ENCODE data around the gene RAMP3.
"Not testable (repeated sequence)": the region's sequence is repeated elsewhere in the genome, so short reads cannot be mapped to it uniquely, and the experiment has no call there.

Gene RAMP3

DNA sequence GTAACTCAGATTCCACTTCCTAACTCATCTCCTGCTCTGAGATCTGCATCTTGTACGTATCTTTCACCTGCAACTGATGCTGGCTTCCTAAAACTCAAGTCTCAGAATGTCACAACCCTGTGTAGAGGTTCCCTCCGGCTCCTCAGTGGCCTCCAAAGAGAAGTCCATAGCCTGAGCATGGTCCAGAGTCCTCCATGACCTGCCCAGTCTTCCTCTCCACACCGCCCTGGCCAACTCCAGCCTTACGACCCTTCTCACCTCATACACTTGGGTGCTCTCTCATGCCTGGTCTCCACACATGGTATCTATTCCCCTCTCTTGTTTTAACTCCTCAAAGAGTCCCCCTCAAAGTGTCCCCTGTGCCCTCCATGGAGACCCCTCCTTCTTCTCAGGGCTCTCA lies 41.9 kb downstream of the RAMP3 start:
- DNase-seq = no peak

DNA sequence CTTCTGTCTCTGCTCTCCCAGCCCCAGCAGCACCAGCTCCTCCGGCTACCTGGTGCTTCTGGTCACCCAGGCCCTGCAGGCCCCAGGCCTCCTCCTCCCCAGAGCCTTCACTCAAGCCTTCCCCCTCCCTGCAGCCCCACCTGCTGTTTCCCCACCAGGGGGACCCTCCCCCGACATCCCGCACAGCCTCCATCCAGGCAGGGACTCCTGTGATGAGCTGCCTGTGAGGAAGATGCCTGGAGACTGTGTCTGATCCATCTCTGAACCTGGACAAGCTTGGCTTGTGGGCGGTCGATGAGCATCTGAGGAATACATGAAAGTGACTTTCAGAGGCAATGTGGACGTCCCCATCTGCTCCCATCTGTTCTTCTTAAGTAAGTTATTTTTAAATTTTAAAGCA lies 45.0 kb downstream of the RAMP3 start:
- DNase-seq = no peak

- DNase-seq = no peak
These were observed 45.4 kb downstream of the RAMP3 start for GRCh38 chr7:45203036-45203435.

DNA sequence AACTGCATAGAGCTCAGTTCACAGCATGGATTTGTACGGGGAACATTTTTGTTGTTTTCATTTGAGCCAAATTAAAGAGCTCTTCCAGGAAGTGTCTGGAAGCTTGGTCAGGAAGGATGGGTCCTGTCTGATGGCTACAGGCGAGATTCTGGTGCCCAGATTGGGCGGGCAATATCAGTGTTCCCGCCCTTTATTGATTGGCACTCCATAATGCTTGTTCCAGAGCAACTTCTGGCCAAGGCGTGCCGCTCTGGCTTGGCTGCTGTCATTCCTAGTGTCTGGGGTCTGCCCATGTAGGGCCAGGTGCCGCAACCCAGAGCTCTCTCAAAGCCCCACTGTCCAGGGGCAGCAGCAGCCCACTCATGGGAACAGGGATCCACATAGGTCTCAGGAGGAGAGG lies 45.9 kb downstream of the RAMP3 start:
- no peak for DNase-seq

GRCh38 chr7:45203936-45204445 lies 46.4 kb downstream of the RAMP3 start:
- DNase-seq = peak; percentile 7

DNA sequence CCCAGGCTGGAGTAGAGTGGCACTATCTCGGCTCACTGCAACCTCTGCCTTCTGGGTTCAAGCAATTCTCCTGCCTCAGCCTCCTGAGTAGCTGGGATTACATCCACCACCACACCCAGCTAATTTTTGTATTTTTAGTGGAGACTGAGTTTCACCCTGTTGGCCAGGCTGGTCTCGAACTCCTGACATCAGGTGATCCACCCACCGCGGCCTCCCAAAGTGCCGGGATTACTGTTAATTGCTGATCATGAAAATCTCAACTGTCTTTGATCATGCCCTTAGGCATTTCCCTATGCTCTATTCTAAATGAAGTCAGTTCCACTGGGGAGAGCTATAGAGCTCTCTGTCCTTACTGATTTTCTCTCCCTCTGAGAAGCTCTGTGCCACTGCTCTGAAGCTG lies 48.7 kb downstream of the RAMP3 start:
- not testable (repeated sequence) for DNase-seq

DNA sequence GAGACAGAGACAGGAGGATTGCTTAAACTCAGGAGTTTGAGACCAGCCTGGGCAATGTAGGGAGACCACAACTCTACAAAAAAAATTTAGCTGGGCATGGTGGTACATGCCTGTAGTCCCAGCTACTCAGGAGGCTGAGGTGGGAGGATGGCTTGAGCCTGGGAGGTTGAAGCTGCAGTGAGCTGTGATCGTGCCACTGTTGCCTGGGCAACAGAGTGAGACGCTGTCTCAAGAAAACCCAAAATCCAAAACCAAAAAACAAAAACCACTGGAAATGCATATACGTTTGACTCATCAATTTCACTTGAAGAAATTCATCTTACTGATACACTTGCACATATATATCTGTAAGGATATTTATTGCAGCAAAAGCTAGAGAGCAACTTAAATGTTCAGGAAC lies 52.3 kb downstream of the RAMP3 start:
- not testable (repeated sequence) for DNase-seq

GRCh38 chr7:45211066-45211465 lies 53.5 kb downstream of the RAMP3 start:
- no peak for DNase-seq

GRCh38 chr7:45211958-45212357 lies 54.4 kb downstream of the RAMP3 start:
- DNase-seq = no peak

GRCh38 chr7:45212606-45213005 lies 55.0 kb downstream of the RAMP3 start:
- no peak for DNase-seq

DNA sequence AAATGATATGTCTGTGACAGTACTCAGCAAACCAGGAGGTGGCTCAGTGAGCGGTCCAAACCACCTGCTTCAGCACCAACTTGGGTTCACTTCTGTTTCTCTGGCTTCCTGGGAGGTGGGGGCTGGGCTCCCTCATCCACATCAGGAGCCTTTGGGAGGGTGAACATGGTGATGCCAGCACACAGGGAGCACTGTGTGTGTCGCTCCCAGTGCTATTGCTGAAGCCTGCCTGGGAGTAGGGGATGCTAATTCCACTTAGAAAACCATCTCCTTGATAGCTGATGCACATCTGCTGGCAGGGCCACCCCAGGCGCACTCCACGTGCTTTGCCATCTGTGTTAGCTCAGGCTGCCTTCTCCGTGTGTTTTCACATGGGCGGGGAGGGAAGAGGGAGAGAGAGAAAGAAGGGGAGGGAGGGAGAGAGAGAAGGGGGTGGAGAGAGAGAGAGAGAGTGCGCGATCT lies 58.0 kb downstream of the RAMP3 start:
- DNase-seq = no peak

DNA sequence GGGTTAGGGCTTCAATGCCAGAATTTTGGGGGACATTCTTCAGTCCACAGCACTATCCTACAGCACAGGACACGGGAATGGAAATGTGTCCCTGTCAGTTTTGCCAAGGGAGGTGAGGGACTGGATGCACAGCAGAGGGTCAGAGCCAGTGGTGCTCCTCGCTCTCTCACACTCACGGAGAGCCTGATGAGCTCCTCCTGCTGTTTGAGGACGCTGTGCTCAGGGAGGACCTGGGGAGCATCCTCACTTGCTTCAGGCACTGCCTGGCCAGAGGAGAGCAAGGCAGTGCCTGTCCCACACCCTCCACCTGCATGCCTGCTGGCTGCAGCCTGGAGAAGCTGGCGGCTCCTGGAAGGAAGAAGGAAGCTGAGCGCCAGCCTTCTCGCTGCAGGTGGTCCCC lies 58.6 kb downstream of the RAMP3 start:
- DNase-seq = no peak

DNA sequence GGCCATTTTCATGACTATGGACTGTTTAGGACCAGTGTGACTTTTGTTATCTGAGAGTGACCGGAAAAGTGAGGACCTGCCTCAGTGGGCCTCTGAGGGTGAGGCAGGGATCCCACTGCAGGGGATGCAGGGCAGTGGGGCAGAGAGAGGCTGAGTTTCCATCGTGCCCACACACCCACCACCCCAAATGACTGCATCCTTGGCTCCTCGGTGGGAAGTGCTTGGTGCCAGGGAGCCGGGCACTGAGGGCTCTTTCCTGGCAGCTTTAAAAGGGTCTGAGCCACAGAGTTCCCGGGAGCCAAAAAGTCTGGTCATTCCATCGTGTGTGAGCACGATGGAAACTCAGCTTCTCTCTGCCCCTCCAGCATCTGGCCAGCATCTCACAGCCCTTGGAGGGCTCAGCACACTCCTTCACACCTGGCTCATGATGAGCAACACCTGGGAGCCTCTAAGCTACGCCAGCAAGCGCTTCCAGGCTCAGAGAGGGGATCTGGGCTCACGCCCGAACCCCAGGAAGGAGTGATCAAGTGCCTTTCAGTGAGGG lies 59.1 kb downstream of the RAMP3 start:
- DNase-seq = no peak

- DNase-seq = no peak
These were observed 59.8 kb downstream of the RAMP3 start for GRCh38 chr7:45217358-45217757.

GRCh38 chr7:45219130-45219529 lies 61.5 kb downstream of the RAMP3 start:
- no peak for DNase-seq

- no peak for DNase-seq
These were observed 62.3 kb downstream of the RAMP3 start for GRCh38 chr7:45219801-45220435.

DNA sequence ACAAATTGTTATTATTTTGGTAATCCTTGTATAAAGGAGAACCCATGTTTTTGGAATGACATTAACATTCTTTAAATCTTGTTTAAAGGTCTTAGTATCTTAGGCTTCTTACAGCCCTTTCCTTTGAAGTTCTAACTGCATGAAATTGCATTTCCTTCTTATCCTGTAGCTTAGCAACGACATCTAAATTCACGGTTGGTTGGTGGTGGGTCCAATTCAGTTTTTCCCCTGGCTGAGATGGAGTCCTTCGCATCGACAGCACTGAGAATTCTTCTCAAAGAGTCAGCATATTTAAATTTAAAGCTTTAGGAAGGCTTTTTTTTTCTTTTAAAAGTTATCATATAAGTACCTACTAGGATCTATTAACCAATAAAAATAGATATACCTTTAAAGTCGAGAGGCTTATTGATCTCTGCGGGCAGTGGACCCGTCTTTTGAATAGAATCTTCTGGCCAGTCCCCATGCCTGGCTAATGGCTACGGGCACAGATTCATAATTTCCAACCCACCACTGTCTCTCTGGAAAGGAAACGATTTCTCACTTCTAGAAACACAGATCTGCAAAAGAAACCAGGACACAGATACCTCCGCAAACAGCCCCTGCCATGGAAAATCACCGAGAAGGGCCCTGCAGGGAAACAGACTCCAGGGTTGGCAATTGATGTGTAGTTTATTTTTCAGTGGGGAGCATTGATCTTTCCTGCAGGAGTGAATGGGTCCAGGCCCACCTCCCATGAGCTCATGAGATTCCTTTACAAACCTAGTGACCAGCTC lies 63.4 kb downstream of the RAMP3 start:
- no peak for DNase-seq

- no peak for DNase-seq
These were observed 64.5 kb downstream of the RAMP3 start for GRCh38 chr7:45221896-45222604.

DNA sequence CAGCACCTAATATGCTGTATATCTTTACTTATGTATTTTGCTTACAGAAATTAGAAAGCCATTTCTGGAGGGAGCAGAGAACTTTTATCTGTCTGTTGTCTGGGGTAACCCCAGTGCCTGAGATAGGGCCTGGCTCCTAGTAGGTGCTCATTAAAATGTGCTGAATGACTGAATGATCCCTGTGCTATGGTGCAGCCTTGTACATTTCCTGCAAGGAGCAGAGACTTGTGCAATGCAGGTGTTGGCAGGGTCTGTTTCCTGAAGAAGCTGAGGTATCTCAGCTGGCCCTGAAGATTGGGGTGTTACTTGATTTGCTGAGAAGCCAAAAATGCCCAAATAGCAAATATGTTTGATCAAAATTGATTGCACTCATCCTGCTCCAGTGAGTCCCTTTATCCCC lies 65.5 kb downstream of the RAMP3 start:
- DNase-seq = no peak

- no peak for DNase-seq
These were observed 66.4 kb downstream of the RAMP3 start for GRCh38 chr7:45223728-45224630.

DNA sequence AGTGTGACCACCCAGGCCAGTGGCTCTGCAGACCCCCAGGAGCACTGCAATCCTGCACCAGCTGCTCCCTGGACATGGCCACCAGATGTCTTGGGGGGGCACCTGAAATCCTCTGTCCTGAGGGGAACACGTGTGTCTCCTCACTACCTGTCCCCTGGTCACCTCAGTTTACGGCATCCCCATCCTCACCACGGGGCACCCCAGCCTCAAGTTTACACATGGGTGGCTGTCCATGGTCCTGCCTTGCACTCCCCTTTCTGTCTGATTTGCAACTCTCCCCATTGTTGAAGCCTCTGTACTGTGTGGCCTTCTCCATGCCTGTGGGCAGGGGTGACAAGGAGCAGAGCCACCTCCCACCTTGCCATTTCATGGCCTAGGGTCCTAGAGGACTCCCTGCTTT lies 67.2 kb downstream of the RAMP3 start:
- DNase-seq = no peak

- no peak for DNase-seq
These were observed 67.8 kb downstream of the RAMP3 start for GRCh38 chr7:45225311-45225947.

Data from activated naive CD4-positive, alpha-beta T cell treated with Interleukin-2 at 50 U/mL for 16 hours (primary cell).